Neural cell (in vitro differentiated cells): ENCODE measurements around the gene UBE2QL1.

Experiments used
- EP300 ChIP-seq: fragments of 450-650 bp; conservative IDR thresholded peaks from 2 replicates; pipeline ENCODE4 v1.6.1; 2014; ENCODE audit warnings: antibody characterized with exemption, mild to moderate bottlenecking, moderate library complexity; ENCODE audit not compliant: poor library complexity, severe bottlenecking
- EZH2 ChIP-seq: fragments of 200-600, 300-800 bp; shearing (Covaris generic), sonication (generic); IDR thresholded peaks from 2 replicates; pipeline ENCODE4 v1.6.1; 2014; ENCODE audit warnings: antibody characterized with exemption, low read length, borderline replicate concordance, mild to moderate bottlenecking; ENCODE audit not compliant: insufficient read depth, poor library complexity, severe bottlenecking
- MXI1 ChIP-seq: fragments of 450-650 bp; conservative IDR thresholded peaks from 2 replicates; pipeline ENCODE4 v1.6.1; 2014; ENCODE audit warnings: antibody characterized with exemption, mild to moderate bottlenecking; ENCODE audit not compliant: poor library complexity, severe bottlenecking
- POLR2AphosphoS5 ChIP-seq: IDR thresholded peaks from 2 replicates; pipeline ENCODE4 v1.6.1; 2012
- RAD21 ChIP-seq: fragments of 450-650 bp; conservative IDR thresholded peaks from 2 replicates; pipeline ENCODE4 v1.6.1; 2014; ENCODE audit warnings: antibody characterized with exemption, mild to moderate bottlenecking, moderate library complexity
- TF ChIP-seq, protein P1 (sequence below): IDR thresholded peaks from 2 replicates; pipeline ENCODE4 v1.6.1; 2012; ENCODE audit warnings: borderline replicate concordance
- TF ChIP-seq, protein P2 (sequence below): fragments of 450-650 bp; IDR thresholded peaks from 2 replicates; pipeline ENCODE4 v1.5.1; 2014; ENCODE audit warnings: antibody characterized with exemption, mild to moderate bottlenecking, moderate library complexity; ENCODE audit not compliant: poor library complexity, severe bottlenecking

DNA sequence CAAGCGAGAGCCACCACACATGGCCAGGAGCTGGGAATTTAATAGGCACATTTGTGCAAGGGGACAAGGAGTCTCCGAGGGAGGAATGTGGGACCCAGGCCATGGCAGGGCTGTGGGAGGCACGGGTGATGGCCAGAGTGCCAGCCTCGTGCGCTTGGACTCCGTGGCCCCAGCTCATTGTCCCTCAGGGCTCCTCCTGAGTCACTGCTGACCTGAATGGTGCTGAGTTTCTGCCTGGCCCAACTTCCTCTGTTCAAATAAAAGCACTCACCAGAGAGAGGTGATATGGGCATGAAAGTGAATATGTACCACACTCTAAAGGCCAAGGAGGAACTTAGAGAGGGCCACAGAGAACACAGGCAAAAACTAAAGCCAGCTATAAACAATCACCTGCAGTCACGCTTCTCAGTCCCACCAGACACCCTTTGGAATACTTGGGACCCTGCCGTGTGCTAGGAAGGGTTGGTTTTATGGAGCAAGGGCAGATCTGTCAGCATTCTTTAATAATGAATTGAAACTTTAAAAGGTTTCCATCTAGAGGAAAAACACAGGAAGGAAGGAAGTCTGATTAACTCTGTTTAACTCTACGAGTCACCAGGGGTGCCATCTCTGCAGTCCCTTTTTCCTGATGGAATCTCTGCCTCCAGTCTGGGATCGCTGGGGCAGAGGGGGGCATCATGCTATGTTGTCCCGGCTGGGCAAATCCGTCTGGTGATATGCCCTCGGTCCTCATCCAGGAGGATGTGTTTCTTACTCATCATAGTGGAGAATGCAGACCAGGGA is 25.1 kb upstream of the UBE2QL1 start:
- TF ChIP-seq EP300 = no peak
- TF ChIP-seq, protein P1, sequence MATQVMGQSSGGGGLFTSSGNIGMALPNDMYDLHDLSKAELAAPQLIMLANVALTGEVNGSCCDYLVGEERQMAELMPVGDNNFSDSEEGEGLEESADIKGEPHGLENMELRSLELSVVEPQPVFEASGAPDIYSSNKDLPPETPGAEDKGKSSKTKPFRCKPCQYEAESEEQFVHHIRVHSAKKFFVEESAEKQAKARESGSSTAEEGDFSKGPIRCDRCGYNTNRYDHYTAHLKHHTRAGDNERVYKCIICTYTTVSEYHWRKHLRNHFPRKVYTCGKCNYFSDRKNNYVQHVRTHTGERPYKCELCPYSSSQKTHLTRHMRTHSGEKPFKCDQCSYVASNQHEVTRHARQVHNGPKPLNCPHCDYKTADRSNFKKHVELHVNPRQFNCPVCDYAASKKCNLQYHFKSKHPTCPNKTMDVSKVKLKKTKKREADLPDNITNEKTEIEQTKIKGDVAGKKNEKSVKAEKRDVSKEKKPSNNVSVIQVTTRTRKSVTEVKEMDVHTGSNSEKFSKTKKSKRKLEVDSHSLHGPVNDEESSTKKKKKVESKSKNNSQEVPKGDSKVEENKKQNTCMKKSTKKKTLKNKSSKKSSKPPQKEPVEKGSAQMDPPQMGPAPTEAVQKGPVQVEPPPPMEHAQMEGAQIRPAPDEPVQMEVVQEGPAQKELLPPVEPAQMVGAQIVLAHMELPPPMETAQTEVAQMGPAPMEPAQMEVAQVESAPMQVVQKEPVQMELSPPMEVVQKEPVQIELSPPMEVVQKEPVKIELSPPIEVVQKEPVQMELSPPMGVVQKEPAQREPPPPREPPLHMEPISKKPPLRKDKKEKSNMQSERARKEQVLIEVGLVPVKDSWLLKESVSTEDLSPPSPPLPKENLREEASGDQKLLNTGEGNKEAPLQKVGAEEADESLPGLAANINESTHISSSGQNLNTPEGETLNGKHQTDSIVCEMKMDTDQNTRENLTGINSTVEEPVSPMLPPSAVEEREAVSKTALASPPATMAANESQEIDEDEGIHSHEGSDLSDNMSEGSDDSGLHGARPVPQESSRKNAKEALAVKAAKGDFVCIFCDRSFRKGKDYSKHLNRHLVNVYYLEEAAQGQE = no peak
- no peak for TF ChIP-seq RAD21
- TF ChIP-seq POLR2AphosphoS5 = no peak
- TF ChIP-seq, protein P2, sequence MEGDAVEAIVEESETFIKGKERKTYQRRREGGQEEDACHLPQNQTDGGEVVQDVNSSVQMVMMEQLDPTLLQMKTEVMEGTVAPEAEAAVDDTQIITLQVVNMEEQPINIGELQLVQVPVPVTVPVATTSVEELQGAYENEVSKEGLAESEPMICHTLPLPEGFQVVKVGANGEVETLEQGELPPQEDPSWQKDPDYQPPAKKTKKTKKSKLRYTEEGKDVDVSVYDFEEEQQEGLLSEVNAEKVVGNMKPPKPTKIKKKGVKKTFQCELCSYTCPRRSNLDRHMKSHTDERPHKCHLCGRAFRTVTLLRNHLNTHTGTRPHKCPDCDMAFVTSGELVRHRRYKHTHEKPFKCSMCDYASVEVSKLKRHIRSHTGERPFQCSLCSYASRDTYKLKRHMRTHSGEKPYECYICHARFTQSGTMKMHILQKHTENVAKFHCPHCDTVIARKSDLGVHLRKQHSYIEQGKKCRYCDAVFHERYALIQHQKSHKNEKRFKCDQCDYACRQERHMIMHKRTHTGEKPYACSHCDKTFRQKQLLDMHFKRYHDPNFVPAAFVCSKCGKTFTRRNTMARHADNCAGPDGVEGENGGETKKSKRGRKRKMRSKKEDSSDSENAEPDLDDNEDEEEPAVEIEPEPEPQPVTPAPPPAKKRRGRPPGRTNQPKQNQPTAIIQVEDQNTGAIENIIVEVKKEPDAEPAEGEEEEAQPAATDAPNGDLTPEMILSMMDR = no peak
- no peak for TF ChIP-seq MXI1
- TF ChIP-seq EZH2 = no peak
